Left ventricle myocardium inferior (tissue), 1 donor: ENCODE results near the gene HOXC11. TPM values are rescaled to one million over a fixed set of nuclear protein-coding genes. Genes with fewer than 3 reads are reported as not detected.

ENCODE experiments used
- DNase-seq: peaks from one replicate; pipeline ENCODE4 v3.0.0-alpha.2; 2020
- H3K27ac ChIP-seq: fragments of 200-600 bp; replicated peaks from 2 replicates; pipeline ENCODE4 v1.8.0; 2021
- H3K27me3 ChIP-seq: fragments of 200-600 bp; 2 replicates; pipeline ENCODE4 v1.8.0; 2021; ENCODE audit warnings: low read depth
- H3K36me3 ChIP-seq: fragments of 200-600 bp; 2 replicates; pipeline ENCODE4 v1.8.0; 2021
- H3K4me1 ChIP-seq: fragments of 200-600 bp; 2 replicates; pipeline ENCODE4 v1.8.0; 2021
- H3K4me3 ChIP-seq: fragments of 200-600 bp; 2 replicates; pipeline ENCODE4 v1.8.0; 2021; ENCODE audit warnings: mild to moderate bottlenecking, moderate library complexity
- H3K9me3 ChIP-seq: fragments of 200-600 bp; replicated peaks from 2 replicates; pipeline ENCODE4 v1.8.0; 2021
- intact Hi-C: fragments of 100-400 bp; cut with micrococcal nuclease; formaldehyde crosslinking; loops from one replicate; pipeline ENCODE4 v1.11.0; 2022
- long read RNA-seq: library from polyadenylated mRNA; unstranded; transcript quantifications from one replicate; pipeline ENCODE4 v2.0.0, GENCODE V29; 2021
- total RNA-seq: library from RNA; stranded (reverse); fragmentation: NEBNext Ultra II Directional; extraction: Animal tissue kit (Norgen Biotek cat#: 25700); gene quantifications from one replicate; pipeline ENCODE4 v1.2.1, GENCODE V29; 2021
- TF ChIP-seq, protein P1 (sequence below): fragments of 200-600 bp; IDR thresholded peaks from 2 replicates; pipeline ENCODE4 v1.8.0; 2021; ENCODE audit warnings: antibody characterized with exemption, mild to moderate bottlenecking, borderline replicate concordance
- donor health status: DM: no; HTN: yes; CAD: no; lungs with severe emphysema.

The HOXC11 gene
- not detected for total RNA-seq
- long read RNA-seq, result 0 reads

DNA sequence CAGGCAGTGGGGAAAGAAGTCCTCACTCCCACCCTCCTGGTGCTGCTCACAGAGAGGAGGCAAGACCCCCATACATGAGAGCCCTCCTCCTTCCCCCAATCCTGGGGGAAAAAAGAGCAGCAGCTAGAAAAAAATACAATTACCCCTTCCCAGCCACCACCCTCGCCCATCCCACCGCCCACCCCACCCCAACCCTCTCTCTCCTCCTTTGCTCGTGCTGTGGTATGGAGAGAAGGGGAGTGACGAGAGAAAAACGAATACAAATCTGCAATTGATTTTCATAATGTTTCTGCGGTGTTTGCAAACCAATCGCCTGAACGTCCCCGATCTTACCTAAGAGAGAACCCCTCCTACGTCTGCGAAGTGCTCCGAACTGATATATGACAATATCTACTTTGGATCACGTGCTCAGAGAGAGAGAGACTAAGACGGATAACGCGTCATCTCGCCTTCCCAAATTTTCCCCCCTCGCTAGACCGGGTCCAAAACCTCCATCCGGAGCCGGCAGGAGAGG, at the start of gene HOXC11:
HOXC11 (plus strand) TSS at position 405 of the 514 bp plus-strand sequence. CDS start 116 bp downstream, outside the sequence.
- no peaks in the 10 kb centered on the region for H3K9me3 ChIP-seq
- intact Hi-C loops, result no loop called here
- no peak for DNase-seq
- no peaks in the 10 kb centered on the region for H3K36me3 ChIP-seq
- peak within 1 kb of the TSS; percentile 48 for H3K4me3 ChIP-seq
- H3K4me1 ChIP-seq, result peaks cover 27% of the 10 kb centered on the region
- TF ChIP-seq, protein P1, sequence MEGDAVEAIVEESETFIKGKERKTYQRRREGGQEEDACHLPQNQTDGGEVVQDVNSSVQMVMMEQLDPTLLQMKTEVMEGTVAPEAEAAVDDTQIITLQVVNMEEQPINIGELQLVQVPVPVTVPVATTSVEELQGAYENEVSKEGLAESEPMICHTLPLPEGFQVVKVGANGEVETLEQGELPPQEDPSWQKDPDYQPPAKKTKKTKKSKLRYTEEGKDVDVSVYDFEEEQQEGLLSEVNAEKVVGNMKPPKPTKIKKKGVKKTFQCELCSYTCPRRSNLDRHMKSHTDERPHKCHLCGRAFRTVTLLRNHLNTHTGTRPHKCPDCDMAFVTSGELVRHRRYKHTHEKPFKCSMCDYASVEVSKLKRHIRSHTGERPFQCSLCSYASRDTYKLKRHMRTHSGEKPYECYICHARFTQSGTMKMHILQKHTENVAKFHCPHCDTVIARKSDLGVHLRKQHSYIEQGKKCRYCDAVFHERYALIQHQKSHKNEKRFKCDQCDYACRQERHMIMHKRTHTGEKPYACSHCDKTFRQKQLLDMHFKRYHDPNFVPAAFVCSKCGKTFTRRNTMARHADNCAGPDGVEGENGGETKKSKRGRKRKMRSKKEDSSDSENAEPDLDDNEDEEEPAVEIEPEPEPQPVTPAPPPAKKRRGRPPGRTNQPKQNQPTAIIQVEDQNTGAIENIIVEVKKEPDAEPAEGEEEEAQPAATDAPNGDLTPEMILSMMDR, result no peak
- H3K27me3 ChIP-seq, result peaks cover 100% of the 10 kb centered on the region
- H3K27ac ChIP-seq, result no peak within 1 kb of the TSS

DNA sequence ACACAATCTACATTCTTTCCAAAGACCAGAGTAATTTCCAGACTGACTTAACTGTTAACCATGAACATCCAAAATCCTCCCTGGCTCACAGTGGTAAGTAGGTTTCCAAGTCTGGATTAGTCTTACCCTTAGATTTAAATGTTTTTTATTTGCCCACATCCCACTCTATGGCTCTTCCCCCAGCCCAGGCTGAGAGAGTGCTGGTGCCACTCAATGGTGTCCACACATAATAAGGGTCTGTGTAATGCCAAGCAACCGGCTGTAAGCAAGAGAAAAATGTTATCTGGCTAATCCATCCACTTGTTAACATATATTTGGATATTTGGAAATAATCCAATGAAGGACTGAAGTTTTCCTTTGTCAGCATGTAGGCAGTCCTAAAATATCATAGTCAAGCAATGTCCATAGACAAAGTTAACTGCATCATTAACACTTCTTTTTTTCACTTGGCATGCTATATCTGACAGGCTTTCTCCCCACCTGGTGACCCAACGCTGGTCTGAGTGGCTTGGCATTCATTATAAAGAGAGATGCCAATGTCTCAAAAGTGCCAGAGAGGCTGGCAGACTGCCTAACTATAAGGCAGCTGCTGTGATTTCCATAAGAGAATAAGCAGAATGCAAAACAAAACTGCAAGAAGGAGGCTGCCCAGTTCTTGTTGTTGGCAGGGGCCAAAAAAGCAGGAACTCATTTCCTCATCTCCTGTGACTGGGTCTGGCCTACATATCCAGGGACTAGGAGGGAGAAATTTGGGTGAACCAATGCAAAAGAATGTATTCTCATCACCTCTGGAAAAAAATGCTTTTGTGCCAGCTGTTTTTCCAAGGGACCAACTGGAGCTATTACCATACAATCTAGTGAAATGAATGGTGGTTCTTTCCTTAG, 48.2 kb upstream of the HOXC11 start:
- TF ChIP-seq, protein P1, result no peak
- H3K4me3 ChIP-seq, result no peak overlapping the region
- no peaks in the 10 kb centered on the region for H3K36me3 ChIP-seq
- intact Hi-C loops, result no loop called here
- peaks cover 100% of the 10 kb centered on the region for H3K27me3 ChIP-seq
- H3K27ac ChIP-seq, result no peak overlapping the region
- DNase-seq, result no peak
- no peaks in the 10 kb centered on the region for H3K9me3 ChIP-seq
- no peaks in the 10 kb centered on the region for H3K4me1 ChIP-seq

DNA sequence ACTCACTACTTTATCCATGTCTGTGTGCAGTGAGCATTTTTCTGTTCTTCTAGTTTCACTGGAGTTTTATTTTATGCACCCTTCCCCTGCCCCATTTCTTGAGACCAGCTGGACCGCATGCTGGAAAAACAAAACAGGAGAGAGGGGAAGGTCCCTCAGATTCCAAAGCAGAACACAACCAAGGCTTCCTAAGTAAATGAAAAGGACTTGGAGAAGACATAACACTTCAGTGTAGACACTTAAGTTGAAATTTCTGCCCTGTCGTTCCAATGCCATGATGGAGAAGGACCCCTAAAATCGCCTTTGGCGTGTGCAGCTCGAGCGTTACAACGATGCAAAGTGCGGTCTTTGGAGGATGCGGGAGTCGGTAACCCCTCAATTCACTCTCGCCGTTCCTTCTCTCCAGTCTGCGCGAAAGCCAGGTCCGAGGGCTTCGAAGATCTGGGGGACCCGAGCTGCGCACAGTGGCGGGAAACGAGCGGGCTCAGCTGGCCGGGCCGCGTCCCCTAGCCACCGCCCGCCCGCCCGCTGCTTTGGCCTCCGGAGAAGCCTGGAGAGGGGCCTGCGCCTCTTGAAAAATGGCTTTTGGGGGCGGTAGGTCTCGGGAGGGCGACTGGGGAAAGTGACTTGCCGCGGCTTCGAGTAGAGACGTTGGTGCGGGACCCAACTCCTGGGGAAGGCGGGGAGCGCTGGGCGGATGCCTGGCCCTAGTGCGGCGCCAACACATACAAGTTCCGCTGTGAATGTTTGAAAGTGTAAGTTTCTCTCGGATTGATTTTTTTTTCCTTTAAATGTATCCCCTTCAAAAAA, 45.5 kb upstream of the HOXC11 start:
- TF ChIP-seq, protein P1, result no peak
- no peak for DNase-seq
- Histone ChIP-seq H3K9me3 (no peaks in the 10 kb centered on the region), H3K27me3 (peaks cover 100% of the 10 kb centered on the region), H3K36me3 (no peaks in the 10 kb centered on the region), H3K4me3 (no peak overlapping the region), H3K27ac (no peak overlapping the region), H3K4me1 (no peaks in the 10 kb centered on the region)
- intact Hi-C loops, result no loop called here

DNA sequence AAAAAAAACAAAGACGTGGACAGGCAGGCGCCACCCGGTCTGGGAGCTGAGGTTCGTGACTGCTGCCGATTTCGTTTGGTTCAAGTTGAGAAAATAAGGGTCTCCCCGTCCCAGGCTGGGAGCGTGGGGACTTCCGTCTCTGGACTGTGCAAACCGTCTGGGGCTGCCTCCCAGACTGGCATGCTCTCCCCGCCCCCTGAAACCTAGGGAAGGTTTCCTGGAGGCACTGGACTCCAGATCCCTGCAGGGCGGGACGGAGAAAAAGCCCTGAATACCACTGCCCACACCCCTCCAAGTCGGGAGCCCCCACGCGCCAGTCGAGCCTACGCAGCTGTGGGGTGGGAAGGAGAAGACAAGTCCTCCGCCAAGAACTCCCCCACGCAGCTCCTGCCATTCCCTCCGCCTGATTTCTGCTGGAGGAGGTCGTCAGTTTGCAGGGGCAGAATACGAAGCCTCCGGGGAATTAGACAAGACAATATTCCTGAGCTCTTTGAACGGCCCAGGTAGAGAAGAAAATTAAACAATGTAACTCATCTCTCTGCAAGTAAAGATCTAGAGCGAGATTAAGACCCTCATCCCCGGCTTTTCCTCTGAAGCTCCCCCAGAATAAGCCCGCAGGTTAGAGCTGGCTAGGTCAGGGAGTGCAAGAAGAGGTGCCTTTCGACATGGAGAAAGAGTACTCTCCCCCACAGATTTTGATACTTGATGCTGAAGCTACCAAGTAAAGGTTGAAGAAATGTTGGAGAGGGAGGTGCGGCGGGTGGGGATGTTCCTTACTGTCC, 44.7 kb upstream of the HOXC11 start:
- TF ChIP-seq, protein P1, result no peak
- peaks cover 100% of the 10 kb centered on the region for H3K27me3 ChIP-seq
- no peak for DNase-seq

DNA sequence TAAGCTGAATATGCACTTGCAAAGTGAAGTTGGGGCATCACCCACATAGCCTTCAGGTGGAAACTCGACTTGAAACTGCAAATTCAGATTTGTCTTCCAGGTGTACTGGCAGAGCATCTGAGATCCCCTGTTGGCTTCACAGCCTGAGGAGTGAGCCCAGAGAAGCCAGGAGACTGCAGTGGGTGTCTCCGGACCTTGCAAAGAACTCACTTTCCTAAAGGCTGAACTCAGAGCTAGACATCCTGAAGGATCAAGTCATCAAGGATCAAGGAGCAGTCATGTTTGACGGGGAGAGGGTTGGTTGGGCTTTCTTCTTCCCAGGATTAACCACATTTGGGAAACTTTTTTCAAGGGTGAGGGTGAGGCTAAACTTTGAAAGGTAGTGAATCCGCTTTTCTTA, 43.4 kb upstream of the HOXC11 start:
- DNase-seq, result no peak
- Histone ChIP-seq H3K9me3 (no peaks in the 10 kb centered on the region), H3K4me3 (no peak overlapping the region), H3K36me3 (no peaks in the 10 kb centered on the region), H3K27me3 (peaks cover 100% of the 10 kb centered on the region), H3K4me1 (no peaks in the 10 kb centered on the region), H3K27ac (no peak overlapping the region)
- intact Hi-C loops, result no loop called here
- TF ChIP-seq, protein P1, result no peak

More for the DNA sequence above, 44.7 kb upstream of the HOXC11 start:
- Histone ChIP-seq H3K9me3 (no peaks in the 10 kb centered on the region), H3K4me1 (no peaks in the 10 kb centered on the region), H3K36me3 (no peaks in the 10 kb centered on the region), H3K27ac (no peak overlapping the region), H3K4me3 (no peak overlapping the region)
- intact Hi-C loops, result no loop called here
